ENCODE data around the gene GRIK2. TPM values are rescaled to one million over a fixed set of nuclear protein-coding genes. Genes with fewer than 3 reads are reported as not detected.

Gene GRIK2
- total and polyA plus RNA-seq, 7 donors, result 0.25 to 8.9 (median 2.1) TPM; not detected in 2

DNA sequence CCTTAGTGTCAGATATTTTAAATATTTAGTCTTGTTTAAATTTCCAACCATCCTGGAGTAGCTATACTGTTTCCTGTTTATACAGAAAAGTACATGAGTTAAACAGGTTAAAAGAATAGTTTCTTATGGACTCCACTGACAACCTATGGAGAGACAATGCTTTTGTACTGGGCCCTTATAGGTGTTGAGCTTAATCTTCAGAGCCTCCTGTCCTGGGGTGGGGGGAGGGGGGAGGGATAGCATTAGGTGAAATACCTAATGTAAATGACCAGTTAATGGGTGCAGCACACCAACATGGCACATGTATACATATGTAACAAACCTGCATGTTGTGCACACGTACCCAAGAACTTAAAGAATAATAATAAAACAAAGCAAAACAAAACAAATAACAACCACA is 322.9 kb downstream of the GRIK2 start:
- intact Hi-C loops (cut with DNase I), result no loop called here
- Histone ChIP-seq H3K4me3 (no peak overlapping the region), H3K36me3 (no peaks in the 10 kb centered on the region), H3K27me3 (no peaks in the 10 kb centered on the region), H3K4me1 (no peaks in the 10 kb centered on the region), H3K27ac (no peak overlapping the region), H3K9me3 (no peaks in the 10 kb centered on the region)
- TF ChIP-seq EP300 (IDR thresholded peaks at IDR 0.05), result no peak
- TF ChIP-seq, protein P1, sequence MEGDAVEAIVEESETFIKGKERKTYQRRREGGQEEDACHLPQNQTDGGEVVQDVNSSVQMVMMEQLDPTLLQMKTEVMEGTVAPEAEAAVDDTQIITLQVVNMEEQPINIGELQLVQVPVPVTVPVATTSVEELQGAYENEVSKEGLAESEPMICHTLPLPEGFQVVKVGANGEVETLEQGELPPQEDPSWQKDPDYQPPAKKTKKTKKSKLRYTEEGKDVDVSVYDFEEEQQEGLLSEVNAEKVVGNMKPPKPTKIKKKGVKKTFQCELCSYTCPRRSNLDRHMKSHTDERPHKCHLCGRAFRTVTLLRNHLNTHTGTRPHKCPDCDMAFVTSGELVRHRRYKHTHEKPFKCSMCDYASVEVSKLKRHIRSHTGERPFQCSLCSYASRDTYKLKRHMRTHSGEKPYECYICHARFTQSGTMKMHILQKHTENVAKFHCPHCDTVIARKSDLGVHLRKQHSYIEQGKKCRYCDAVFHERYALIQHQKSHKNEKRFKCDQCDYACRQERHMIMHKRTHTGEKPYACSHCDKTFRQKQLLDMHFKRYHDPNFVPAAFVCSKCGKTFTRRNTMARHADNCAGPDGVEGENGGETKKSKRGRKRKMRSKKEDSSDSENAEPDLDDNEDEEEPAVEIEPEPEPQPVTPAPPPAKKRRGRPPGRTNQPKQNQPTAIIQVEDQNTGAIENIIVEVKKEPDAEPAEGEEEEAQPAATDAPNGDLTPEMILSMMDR (IDR thresholded peaks at IDR 0.05), result no peak
- TF ChIP-seq POLR2A (IDR thresholded peaks at IDR 0.05), result no peak
- TF ChIP-seq POLR2AphosphoS5 (IDR thresholded peaks at IDR 0.05), result no peak
- DNase-seq, result no peak
- WGBS, 2 donors, result 67 to 84% methylated on average over 1 of the region's 1 CpG

GRCh38 chr6:101716810-101717209 is 323.3 kb downstream of the GRIK2 start:
- TF ChIP-seq POLR2AphosphoS5 (IDR thresholded peaks at IDR 0.05) (no peak), EP300 (IDR thresholded peaks at IDR 0.05) (no peak), POLR2A (IDR thresholded peaks at IDR 0.05) (no peak)
- TF ChIP-seq, protein P1 (IDR thresholded peaks at IDR 0.05), result no peak

DNA sequence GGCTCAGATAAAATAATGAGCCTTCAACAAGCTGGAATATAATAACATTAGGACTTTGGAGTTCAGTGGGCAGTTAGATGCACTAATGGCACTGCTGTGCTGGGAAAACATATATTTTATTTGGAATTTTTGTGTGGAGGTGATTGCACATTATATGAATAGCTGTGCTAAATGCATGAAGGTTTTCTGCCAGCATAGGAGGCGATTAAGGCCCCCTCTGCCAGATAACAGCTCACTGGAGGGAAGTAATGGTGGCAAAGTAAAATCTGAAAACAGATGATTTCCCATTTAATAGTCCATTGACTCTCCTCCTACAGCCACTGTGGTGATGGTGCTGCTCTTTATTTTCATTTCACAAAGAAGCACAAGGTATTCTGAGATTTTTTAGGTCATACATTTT is 326.0 kb downstream of the GRIK2 start:
- TF ChIP-seq, protein P1 (IDR thresholded peaks at IDR 0.05), result no peak
- TF ChIP-seq POLR2AphosphoS5 (IDR thresholded peaks at IDR 0.05) (no peak), POLR2A (IDR thresholded peaks at IDR 0.05) (no peak), EP300 (IDR thresholded peaks at IDR 0.05) (no peak)
- WGBS, 2 donors, result 53 to 82% methylated on average over 1 of the region's 1 CpG
- intact Hi-C loops (cut with DNase I), result no loop called here

More at GRCh38 chr6:101716810-101717209, 323.3 kb downstream of the GRIK2 start:
- Histone ChIP-seq H3K4me3 (no peak overlapping the region), H3K27me3 (no peaks in the 10 kb centered on the region), H3K27ac (no peak overlapping the region), H3K4me1 (no peaks in the 10 kb centered on the region), H3K36me3 (no peaks in the 10 kb centered on the region), H3K9me3 (no peaks in the 10 kb centered on the region)
- intact Hi-C loops (cut with DNase I), result no loop called here
- DNase-seq, result no peak

GRCh38 chr6:101722471-101722870 is 329.0 kb downstream of the GRIK2 start:
- WGBS, 2 donors, result 78 to 87% methylated on average over 1 of the region's 1 CpG

More for the DNA sequence above, 326.0 kb downstream of the GRIK2 start:
- no peaks in the 10 kb centered on the region for H3K36me3 ChIP-seq
- DNase-seq, result no peak
- no peaks in the 10 kb centered on the region for H3K9me3 ChIP-seq
- H3K27ac ChIP-seq, result no peak overlapping the region
- H3K27me3 ChIP-seq, result no peaks in the 10 kb centered on the region
- peaks cover 0 to 9% (median 6%) of the 10 kb centered on the region in 4 donors for H3K4me1 ChIP-seq
- no peak overlapping the region for H3K4me3 ChIP-seq

More at GRCh38 chr6:101722471-101722870, 329.0 kb downstream of the GRIK2 start:
- peaks cover 0 to 9% (median 6%) of the 10 kb centered on the region in 4 donors for H3K4me1 ChIP-seq
- no peak for DNase-seq
- no peaks in the 10 kb centered on the region for H3K27me3 ChIP-seq
- no peaks in the 10 kb centered on the region for H3K36me3 ChIP-seq
- intact Hi-C loops (cut with DNase I), result no loop called here
- H3K9me3 ChIP-seq, result no peaks in the 10 kb centered on the region
- TF ChIP-seq POLR2A (IDR thresholded peaks at IDR 0.05) (no peak), POLR2AphosphoS5 (IDR thresholded peaks at IDR 0.05) (no peak), EP300 (IDR thresholded peaks at IDR 0.05) (no peak)
- TF ChIP-seq, protein P1 (IDR thresholded peaks at IDR 0.05), result no peak
- H3K4me3 ChIP-seq, result no peak overlapping the region
- no peak overlapping the region for H3K27ac ChIP-seq
